ENCODE data around the gene AK4.

DNA sequence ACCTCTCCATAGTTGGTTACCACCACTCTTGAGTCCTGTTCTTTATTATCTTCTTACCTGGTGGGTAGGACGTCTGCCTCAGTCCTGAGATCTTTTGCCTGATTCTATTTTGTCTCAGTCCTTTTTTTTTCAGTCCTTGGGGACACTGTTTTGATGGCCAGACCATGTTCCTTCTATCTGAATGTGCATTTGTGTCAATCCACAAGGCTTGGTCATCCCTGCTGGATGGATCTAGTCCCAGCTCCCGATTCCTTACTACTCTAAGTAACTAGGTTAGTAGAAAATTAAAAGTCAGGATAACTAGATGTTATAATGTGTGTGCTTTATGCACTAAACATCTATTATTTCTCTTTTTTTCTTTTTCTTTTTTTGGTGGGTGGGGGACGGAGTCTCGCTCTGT, 28.1 kb upstream of the AK4 start:
- TF ChIP-seq, protein P1, sequence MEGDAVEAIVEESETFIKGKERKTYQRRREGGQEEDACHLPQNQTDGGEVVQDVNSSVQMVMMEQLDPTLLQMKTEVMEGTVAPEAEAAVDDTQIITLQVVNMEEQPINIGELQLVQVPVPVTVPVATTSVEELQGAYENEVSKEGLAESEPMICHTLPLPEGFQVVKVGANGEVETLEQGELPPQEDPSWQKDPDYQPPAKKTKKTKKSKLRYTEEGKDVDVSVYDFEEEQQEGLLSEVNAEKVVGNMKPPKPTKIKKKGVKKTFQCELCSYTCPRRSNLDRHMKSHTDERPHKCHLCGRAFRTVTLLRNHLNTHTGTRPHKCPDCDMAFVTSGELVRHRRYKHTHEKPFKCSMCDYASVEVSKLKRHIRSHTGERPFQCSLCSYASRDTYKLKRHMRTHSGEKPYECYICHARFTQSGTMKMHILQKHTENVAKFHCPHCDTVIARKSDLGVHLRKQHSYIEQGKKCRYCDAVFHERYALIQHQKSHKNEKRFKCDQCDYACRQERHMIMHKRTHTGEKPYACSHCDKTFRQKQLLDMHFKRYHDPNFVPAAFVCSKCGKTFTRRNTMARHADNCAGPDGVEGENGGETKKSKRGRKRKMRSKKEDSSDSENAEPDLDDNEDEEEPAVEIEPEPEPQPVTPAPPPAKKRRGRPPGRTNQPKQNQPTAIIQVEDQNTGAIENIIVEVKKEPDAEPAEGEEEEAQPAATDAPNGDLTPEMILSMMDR (IDR thresholded peaks at IDR 0.05), result no peak
- TF ChIP-seq POLR2A (IDR thresholded peaks at IDR 0.05), result no peak
